A673 (cell line): ENCODE measurements around the gene CAMK2G. TPM values are rescaled to one million over a fixed set of nuclear protein-coding genes. Genes with fewer than 3 reads are reported as not detected.

Experiments
- BruUV-seq: library from RNA; stranded (reverse); fragments of 400-500 nt; replicated peaks from 2 replicates; lab custom pipeline; 2021; lab: Mats Ljungman, UMichigan
- CTCF ChIA-PET: fragments of 300-600 bp; sonication (Branson Sonifier 250); formaldehyde crosslinking; loops from one replicate; lab custom pipeline; 2022; ENCODE audit warnings: antibody characterized with exemption; lab: Charles Lee
- POLR2A ChIA-PET: fragments of 300-600 bp; sonication (Branson Sonifier 250); formaldehyde crosslinking; loops from one replicate; lab custom pipeline; 2022; ENCODE audit warnings: antibody characterized with exemption; ENCODE audit not compliant: low non-redundant PET; lab: Charles Lee
- DNase-seq: peaks from one replicate; pipeline ENCODE4 v3.0.0-alpha.2; 2015; ENCODE audit warnings: low spot score
- H3K27ac ChIP-seq: fragments of 200-600 bp; sonication (generic); 2 replicates; pipeline ENCODE4 v1.5.1; 2016; ENCODE audit warnings: mixed run types, low read depth, mild to moderate bottlenecking, mixed read lengths, antibody characterized with exemption, low read length; ENCODE audit not compliant: poor library complexity, severe bottlenecking
- H3K27me3 ChIP-seq: fragments of 200-600 bp; sonication (generic); replicated peaks from 2 replicates; pipeline ENCODE4 v1.6.1; 2017; ENCODE audit warnings: mixed run types, low read depth, mild to moderate bottlenecking, mixed read lengths, antibody characterized with exemption, low read length; ENCODE audit not compliant: insufficient read depth, poor library complexity
- H3K36me3 ChIP-seq: fragments of 200-600 bp; sonication (generic); 2 replicates; pipeline ENCODE4 v1.6.1; 2016; ENCODE audit warnings: mixed run types, mild to moderate bottlenecking, mixed read lengths, antibody characterized with exemption, low read length; ENCODE audit not compliant: insufficient read depth, poor library complexity, severe bottlenecking
- H3K4me1 ChIP-seq: fragments of 200-600 bp; sonication (generic); 2 replicates; pipeline ENCODE4 v1.6.1; 2017; ENCODE audit warnings: mixed run types, mild to moderate bottlenecking, mixed read lengths, antibody characterized with exemption, low read length; ENCODE audit not compliant: insufficient read depth, poor library complexity, severe bottlenecking
- H3K4me3 ChIP-seq: fragments of 200-600 bp; sonication (generic); 2 replicates; pipeline ENCODE4 v1.5.1; 2016; ENCODE audit warnings: low read depth, mixed run types, mild to moderate bottlenecking, mixed read lengths, low read length; ENCODE audit not compliant: poor library complexity, severe bottlenecking
- H3K9me3 ChIP-seq: fragments of 200-600 bp; sonication (generic); 2 replicates; pipeline ENCODE4 v1.6.1; 2016; ENCODE audit warnings: mixed run types, low read depth, mild to moderate bottlenecking, mixed read lengths, antibody characterized with exemption, low read length; ENCODE audit not compliant: poor library complexity, severe bottlenecking
- EZH2 ChIP-seq: fragments of 200-600 bp; sonication (generic); IDR thresholded peaks from 2 replicates; pipeline ENCODE4 v1.6.1; 2017; ENCODE audit warnings: borderline replicate concordance, low read depth, mild to moderate bottlenecking, mixed read lengths, antibody characterized with exemption, low read length; ENCODE audit not compliant: poor library complexity, severe bottlenecking
- intact Hi-C: fragments of 100-400 bp; cut with micrococcal nuclease; formaldehyde crosslinking; loops from one replicate; pipeline ENCODE4 v1.10.0; 2022; ENCODE audit not compliant: unreplicated experiment
- total RNA-seq: library from RNA; stranded (reverse); gene quantifications from 2 replicates; pipeline ENCODE4 v1.2.3, GENCODE V29; 2021
- TF ChIP-seq, protein P1 (sequence below): fragments of 300-800, 200-600 bp; sonication (generic); conservative IDR thresholded peaks from 2 replicates; pipeline ENCODE4 v1.5.1; 2017; ENCODE audit warnings: low read depth, mild to moderate bottlenecking, antibody characterized with exemption, low read length, moderate library complexity, mixed read lengths

The CAMK2G gene
- total RNA-seq, 1 experiment from 2014 or later: 32.7 TPM

DNA sequence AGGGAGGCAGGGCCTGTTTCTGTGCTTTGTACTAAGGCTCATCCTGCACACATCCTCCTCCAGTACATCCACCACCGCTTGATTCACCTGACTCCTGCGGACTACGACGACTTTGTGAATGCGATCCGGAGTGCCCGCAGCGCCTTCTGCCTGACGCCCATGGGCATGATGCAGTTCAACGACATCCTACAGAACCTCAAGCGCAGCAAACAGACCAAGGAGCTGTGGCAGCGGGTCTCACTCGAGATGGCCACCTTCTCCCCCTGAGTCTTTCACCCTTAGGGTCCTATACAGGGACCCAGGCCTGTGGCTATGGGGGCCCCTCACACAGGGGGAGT, 73.1 kb downstream of the CAMK2G start:
- Histone ChIP-seq H3K27ac (no peak overlapping the region), H3K36me3 (peaks cover 54% of the 10 kb centered on the region), H3K4me1 (no peaks in the 10 kb centered on the region), H3K9me3 (no peaks in the 10 kb centered on the region), H3K4me3 (no peak overlapping the region), H3K27me3 (no peaks in the 10 kb centered on the region)
- POLR2A ChIA-PET: no interaction called here
- TF ChIP-seq, protein P1, sequence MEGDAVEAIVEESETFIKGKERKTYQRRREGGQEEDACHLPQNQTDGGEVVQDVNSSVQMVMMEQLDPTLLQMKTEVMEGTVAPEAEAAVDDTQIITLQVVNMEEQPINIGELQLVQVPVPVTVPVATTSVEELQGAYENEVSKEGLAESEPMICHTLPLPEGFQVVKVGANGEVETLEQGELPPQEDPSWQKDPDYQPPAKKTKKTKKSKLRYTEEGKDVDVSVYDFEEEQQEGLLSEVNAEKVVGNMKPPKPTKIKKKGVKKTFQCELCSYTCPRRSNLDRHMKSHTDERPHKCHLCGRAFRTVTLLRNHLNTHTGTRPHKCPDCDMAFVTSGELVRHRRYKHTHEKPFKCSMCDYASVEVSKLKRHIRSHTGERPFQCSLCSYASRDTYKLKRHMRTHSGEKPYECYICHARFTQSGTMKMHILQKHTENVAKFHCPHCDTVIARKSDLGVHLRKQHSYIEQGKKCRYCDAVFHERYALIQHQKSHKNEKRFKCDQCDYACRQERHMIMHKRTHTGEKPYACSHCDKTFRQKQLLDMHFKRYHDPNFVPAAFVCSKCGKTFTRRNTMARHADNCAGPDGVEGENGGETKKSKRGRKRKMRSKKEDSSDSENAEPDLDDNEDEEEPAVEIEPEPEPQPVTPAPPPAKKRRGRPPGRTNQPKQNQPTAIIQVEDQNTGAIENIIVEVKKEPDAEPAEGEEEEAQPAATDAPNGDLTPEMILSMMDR: no peak
- no peak for TF ChIP-seq EZH2
- CTCF ChIA-PET: interaction anchor here (0.6 kb wide), 1 partner anchor 77 kb away, joined by 13 read pairs; no protein-coding TSS in a partner anchor
- no TSS peak for BruUV-seq
- intact Hi-C loops: no loop called here
- DNase-seq: no peak

DNA sequence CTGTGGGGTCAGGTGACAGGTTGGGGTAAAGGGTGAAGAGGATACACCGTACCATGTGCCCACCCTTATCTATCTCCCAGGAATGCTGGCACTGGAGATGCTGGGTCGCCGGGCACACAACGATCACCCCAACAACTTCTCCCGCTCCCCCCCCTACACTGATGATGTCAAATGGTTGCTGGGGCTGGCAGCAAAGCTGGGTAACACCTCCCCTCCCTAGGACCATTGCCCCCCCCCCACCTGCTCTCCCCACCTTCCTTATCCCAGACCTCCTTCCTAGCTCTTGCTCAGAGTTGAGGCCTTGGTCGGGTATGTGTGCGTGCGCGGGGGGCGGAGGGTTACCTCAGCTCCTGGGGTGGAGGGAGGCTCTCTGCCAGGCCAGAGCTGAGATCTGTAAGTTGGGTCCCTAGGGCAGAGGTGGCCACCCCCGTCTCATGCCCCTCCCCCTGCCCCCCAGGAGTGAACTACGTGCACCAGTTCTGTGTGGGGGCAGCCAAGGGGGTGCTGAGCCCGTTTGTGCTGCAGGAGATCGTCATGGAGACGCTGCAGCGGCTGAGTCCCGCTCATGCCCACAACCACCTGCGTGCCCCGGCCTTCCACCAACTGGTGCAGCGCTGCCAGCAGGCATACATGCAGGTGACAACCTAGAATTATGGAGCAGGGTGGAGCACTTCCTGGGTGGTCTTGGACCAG, 73.6 kb downstream of the CAMK2G start:
- H3K9me3 ChIP-seq: no peaks in the 10 kb centered on the region
- no peaks in the 10 kb centered on the region for H3K4me1 ChIP-seq
- H3K36me3 ChIP-seq: peaks cover 52% of the 10 kb centered on the region
- TF ChIP-seq, protein P1: no peak
- TF ChIP-seq EZH2: no peak
- no peak for DNase-seq
- POLR2A ChIA-PET: no interaction called here
- CTCF ChIA-PET: no interaction called here
- BruUV-seq: no TSS peak
- no peak overlapping the region for H3K27ac ChIP-seq
- no peak overlapping the region for H3K4me3 ChIP-seq
- intact Hi-C loops: no loop called here
- H3K27me3 ChIP-seq: no peaks in the 10 kb centered on the region

DNA sequence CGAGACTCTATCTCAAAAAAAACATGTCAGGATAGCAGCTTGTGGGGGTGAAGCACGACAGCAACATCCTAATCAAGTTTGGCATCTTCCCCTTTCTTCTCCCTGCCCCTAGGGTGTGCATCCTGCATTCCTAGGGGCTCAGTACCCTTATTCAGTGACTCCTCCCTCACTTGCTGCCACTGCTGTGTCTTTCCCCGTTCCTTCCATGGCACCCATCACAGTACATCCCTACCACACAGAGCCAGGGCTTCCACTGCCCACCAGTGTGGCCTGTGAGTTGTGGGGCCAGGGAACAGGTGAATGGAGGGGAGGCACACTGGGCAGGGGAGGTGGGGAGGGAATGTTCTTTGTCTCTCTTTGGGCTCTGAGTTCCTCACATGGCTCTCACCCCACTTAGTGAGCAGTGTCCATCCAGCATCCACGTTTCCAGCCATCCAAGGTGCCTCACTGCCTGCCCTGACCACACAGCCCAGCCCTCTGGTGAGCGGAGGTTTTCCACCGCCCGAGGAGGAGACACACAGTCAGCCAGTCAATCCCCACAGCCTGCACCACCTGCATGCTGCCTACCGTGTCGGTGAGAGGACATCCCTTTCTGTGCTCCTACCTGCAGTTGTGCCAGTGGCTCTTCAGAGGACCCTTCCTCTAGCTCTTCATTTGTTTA, 74.3 kb downstream of the CAMK2G start:
- intact Hi-C loops: no loop called here
- no peak for TF ChIP-seq EZH2
- TF ChIP-seq, protein P1: no peak
- ChIA-PET POLR2A (no interaction called here), CTCF (no interaction called here)
- H3K27me3 ChIP-seq: no peaks in the 10 kb centered on the region
- DNase-seq: no peak
- no peak overlapping the region for H3K4me3 ChIP-seq
- H3K9me3 ChIP-seq: no peaks in the 10 kb centered on the region
- H3K36me3 ChIP-seq: peaks cover 52% of the 10 kb centered on the region
- H3K27ac ChIP-seq: no peak overlapping the region
- BruUV-seq: no TSS peak
- H3K4me1 ChIP-seq: no peaks in the 10 kb centered on the region
